ENCODE results near the gene ASTE1.
"Not testable (repeated sequence)": the region's sequence is repeated elsewhere in the genome, so short reads cannot be mapped to it uniquely, and the experiment has no call there.

Gene ASTE1

GRCh38 chr3:131007782-131008181 is 18.8 kb downstream of the ASTE1 start:
- DNase-seq, result no peak

GRCh38 chr3:131007256-131007655 is 19.4 kb downstream of the ASTE1 start:
- no peak for DNase-seq

- no peak for DNase-seq
Observed at GRCh38 chr3:131004603-131005002, 22.0 kb downstream of the ASTE1 start.

- DNase-seq, result no peak
Observed at GRCh38 chr3:131001071-131001470, 25.6 kb downstream of the ASTE1 start.

- DNase-seq, result no peak
Observed at GRCh38 chr3:130997289-130997688, 29.3 kb downstream of the ASTE1 start.

GRCh38 chr3:130992344-130992743 is 34.3 kb downstream of the ASTE1 start:
- DNase-seq, result no peak

- DNase-seq, result no peak
Observed at GRCh38 chr3:130991126-130991525, 35.5 kb downstream of the ASTE1 start.

GRCh38 chr3:130990282-130990681 is 36.3 kb downstream of the ASTE1 start:
- no peak for DNase-seq

- DNase-seq, result no peak
Observed at GRCh38 chr3:130981469-130981868, 45.2 kb downstream of the ASTE1 start.

- DNase-seq, result no peak
Observed at GRCh38 chr3:130979117-130979516, 47.5 kb downstream of the ASTE1 start.

GRCh38 chr3:130976706-130977105 is 49.9 kb downstream of the ASTE1 start:
- DNase-seq, result no peak

- DNase-seq, result no peak
Observed at GRCh38 chr3:130975251-130975650, 51.4 kb downstream of the ASTE1 start.

- no peak for DNase-seq
Observed at GRCh38 chr3:130974201-130974600, 52.4 kb downstream of the ASTE1 start.

GRCh38 chr3:130973406-130973805 is 53.2 kb downstream of the ASTE1 start:
- DNase-seq, result no peak

GRCh38 chr3:130972592-130972991 is 54.0 kb downstream of the ASTE1 start:
- DNase-seq, result not testable (repeated sequence)

GRCh38 chr3:130971208-130971607 is 55.4 kb downstream of the ASTE1 start:
- no peak for DNase-seq

GRCh38 chr3:130969621-130970020 is 57.0 kb downstream of the ASTE1 start:
- DNase-seq, result no peak

- no peak for DNase-seq
Observed at GRCh38 chr3:130968221-130968620, 58.4 kb downstream of the ASTE1 start.

GRCh38 chr3:130967281-130967680 is 59.3 kb downstream of the ASTE1 start:
- DNase-seq, result no peak

GRCh38 chr3:130963878-130964277 is 62.7 kb downstream of the ASTE1 start:
- DNase-seq, result no peak
